Esophagus muscularis mucosa (tissue), 4 donors: Measurements from ENCODE around the gene SH2D5.

ENCODE experiments used
- EP300 ChIP-seq: sonication (generic); formaldehyde crosslinking; IDR thresholded peaks from one replicate; pipeline ENCODE4 v1.6.1; 2017; ENCODE audit warnings: antibody characterized with exemption
- POLR2A ChIP-seq: fragments of 450-650 bp; IDR thresholded peaks from one replicate; pipeline ENCODE4 v1.6.1; 2017; ENCODE audit warnings: antibody characterized with exemption, moderate library complexity, mild to moderate bottlenecking, low read depth
- POLR2AphosphoS5 ChIP-seq, 2 donors: sonication (generic); formaldehyde crosslinking; IDR thresholded peaks; one replicate each; pipeline ENCODE4 v1.6.1; 2017; ENCODE audit warnings: antibody characterized with exemption in 2 of 2
- TF ChIP-seq, protein P1 (sequence below), 3 experiments: fragments of 200-600 bp in 2 of 3; fragments of 450-650 bp in 1 of 3; sonication (generic) in 2 of 3; IDR thresholded peaks; one replicate each; pipeline ENCODE4 v1.5.1; 2017 to 2019; ENCODE audit warnings: antibody characterized with exemption in 3 of 3, mild to moderate bottlenecking in 2 of 3, moderate library complexity in 1 of 3

DNA sequence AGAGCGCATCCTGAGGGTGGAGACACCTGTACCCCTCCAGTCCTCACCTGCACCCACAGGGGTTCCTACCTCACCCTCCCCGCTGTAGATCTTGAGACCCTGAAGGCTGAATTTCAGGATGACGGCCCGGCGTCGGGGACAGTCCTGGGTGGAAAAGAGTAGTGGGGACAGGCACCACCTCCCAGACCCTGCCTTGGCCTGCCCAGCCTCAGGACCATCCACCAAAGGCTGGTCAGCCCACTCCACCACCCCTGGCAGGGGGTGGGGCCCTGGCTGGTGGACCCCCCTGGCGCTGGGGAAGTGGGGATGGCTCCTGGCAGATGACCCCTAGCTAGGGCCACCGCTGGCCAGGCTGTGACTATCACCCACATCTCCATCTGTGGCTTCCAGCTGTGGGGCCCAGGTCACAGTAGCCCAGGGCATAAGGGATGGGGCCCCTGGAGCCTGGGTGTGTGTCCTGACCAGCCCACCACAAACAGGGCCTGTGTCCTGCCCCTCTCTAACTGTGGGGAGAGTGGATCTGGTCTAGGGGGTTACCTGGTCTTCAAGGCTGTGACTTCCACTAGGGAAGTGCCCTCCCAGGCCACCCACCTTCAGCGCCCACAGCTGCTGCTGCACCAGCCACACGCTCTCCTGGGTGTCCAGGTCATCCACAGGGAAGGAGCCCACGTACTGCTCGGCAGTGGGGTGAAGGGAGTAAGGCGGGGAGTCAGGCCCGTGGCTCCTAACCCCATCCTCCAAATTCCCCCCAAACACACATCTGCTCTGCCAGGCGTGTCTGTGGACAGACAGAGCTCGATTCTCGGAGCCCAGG lies 5.4 kb downstream of the SH2D5 start:
- TF ChIP-seq, protein P1, sequence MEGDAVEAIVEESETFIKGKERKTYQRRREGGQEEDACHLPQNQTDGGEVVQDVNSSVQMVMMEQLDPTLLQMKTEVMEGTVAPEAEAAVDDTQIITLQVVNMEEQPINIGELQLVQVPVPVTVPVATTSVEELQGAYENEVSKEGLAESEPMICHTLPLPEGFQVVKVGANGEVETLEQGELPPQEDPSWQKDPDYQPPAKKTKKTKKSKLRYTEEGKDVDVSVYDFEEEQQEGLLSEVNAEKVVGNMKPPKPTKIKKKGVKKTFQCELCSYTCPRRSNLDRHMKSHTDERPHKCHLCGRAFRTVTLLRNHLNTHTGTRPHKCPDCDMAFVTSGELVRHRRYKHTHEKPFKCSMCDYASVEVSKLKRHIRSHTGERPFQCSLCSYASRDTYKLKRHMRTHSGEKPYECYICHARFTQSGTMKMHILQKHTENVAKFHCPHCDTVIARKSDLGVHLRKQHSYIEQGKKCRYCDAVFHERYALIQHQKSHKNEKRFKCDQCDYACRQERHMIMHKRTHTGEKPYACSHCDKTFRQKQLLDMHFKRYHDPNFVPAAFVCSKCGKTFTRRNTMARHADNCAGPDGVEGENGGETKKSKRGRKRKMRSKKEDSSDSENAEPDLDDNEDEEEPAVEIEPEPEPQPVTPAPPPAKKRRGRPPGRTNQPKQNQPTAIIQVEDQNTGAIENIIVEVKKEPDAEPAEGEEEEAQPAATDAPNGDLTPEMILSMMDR (IDR thresholded peaks at IDR 0.05), result no peak
- TF ChIP-seq POLR2AphosphoS5 (IDR thresholded peaks at IDR 0.05), result no peak
- no peak for TF ChIP-seq POLR2A
- no peak for TF ChIP-seq EP300
